Breast epithelium (tissue), 3 donors: ENCODE results near the gene GGPS1.

ENCODE experiments used
- CTCF ChIP-seq, 3 donors: fragments of 450-650 bp; IDR thresholded peaks; one replicate each; pipeline ENCODE4 v1.5.1; 2016 to 2017; ENCODE audit warnings: antibody characterized with exemption in 3 of 3, mild to moderate bottlenecking in 3 of 3, moderate library complexity in 3 of 3
- POLR2A ChIP-seq: fragments of 450-650 bp; IDR thresholded peaks from one replicate; pipeline ENCODE4 v1.6.1; 2016; ENCODE audit warnings: antibody characterized with exemption, mild to moderate bottlenecking, moderate library complexity

- TF ChIP-seq CTCF (IDR thresholded peaks at IDR 0.05), result no peak
- no peak for TF ChIP-seq POLR2A
Measured at GRCh38 chr1:235307158-235308124, 20.9 kb upstream of the GGPS1 start.
